Bone marrow (tissue), 2 donors: ENCODE results near the gene PRDM5.

Experiments used
- DNase-seq, 2 donors: peaks; one replicate each; lab custom pipeline; 2025; lab: John Stamatoyannopoulos, UW

Gene PRDM5

DNA sequence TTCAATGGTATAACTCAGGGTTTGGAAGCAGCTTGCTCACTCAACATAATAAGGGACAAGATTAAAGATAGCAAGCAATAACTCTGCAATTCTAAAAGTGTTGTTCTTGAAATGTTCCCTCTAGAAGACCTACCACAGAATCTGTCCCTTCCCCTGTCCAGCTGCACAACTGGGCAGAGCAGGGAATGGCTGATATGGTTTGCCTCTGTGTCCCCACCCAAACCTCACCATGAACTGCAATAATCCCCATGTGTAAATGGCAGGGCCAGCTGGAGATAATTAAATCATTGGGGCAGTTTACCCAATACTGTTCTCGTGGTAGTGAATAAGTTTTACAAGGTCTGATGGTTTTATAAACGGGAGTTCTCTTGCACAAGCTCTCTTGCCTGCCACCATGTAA, 19.1 kb downstream of the PRDM5 start:
- DNase-seq = no peak

DNA sequence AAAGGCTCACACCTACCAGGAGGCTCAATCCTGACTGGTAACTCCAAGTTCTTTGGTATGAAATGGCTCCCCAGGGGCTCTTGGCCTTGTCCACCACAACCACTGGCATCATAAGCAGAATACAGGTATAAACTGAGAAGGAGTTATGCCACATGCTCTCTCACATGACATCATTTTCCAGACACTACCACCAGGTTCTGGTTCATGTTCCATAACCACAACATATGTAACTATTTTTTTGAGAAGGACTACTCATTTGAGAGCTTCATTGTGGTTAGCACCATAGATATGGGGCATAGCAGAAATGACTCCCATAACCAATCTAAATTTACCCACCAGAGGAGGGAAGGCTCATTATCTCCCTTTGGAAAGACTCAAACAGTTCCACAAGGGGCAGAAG, 19.6 kb downstream of the PRDM5 start:
- DNase-seq = no peak

DNA sequence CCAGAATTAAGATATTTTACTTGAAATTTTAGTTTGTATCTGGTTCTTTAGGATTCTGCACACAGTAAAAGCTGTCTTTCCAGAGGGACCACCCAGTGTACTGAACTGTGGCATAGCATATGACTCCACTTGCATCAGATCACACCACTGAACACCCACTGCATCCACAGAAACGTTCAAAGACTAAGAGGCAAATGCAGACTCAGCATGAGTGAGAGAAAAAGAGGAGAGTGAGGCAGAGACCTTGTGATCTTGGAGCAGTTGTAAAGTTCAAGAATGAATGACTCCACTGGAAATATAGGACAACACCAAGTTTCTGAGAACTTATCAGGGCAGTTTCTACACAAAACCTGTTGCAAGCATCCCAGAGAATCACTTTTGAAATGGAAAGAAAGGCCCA, 20.8 kb downstream of the PRDM5 start:
- DNase-seq = no peak

DNA sequence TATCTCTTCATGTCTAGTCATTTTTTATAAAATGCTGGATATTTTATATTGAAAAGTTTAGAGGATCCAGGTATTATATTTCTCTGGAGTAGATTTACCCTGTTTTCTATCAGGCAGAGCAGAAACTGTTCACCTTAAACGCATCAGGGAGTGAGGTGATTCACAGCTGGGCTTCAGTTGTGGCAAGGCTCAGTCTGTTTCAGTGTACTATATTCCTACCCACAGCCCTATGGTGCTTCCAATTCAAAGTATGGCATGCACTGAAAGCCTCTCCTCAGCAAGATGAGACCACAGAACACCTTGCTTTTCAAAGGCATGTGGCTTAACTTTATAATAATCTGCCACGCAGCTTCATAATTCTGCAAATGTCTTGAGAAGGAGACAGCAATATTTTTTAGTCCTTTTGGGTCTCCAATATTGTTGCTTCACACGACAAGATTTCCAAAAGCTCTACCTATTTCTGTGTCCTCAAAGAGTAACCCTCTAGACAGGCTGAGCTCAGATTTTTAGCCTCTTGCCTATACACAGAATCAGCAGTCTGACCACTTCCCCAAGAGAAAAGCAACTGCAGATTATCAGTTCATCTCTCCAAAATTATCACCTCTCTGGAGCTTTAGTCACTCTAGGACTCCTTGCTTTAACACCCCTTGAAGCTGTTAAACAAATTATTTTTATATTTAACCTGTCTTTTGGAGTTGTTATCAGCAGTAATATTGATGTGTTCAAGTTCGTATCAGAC, 24.4 kb downstream of the PRDM5 start:
- DNase-seq = no peak

DNA sequence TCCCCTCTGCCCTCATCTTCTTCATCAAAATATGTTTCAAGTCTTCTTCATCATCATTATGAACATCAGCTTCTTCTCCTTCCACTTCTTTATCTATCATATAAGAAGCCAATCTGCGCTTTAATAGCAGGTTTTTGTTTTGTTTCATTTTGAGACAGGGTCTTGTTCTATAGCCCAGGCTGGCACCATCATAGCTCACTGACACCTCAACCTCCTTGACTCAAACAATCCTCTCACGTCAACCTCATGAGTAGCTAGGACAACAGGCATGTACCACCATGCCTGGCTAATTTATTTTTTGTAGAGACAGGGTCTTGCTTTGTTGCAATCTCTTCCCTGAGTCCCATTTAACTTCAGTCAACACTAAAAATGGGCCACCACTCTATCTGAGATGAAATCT, 27.0 kb downstream of the PRDM5 start:
- no peak for DNase-seq

DNA sequence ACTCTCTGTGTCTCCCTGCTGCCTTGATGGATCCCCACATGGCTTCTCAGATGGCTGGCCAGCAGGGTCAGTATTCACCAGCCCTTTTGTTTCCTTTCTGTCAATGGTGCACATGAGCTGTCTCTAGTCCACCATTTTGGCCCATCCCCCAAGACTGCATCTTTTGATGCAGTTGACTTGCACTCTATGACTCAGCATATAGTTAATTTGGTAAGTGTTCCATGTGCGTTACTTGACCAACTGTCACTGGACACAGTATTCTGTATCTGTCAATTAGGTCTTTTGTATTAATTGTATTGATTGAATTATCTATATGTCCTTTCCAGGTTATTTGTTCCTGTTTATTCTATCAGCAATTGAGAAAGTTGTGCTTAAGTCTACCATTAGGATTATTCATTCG, 29.2 kb downstream of the PRDM5 start:
- no peak for DNase-seq

DNA sequence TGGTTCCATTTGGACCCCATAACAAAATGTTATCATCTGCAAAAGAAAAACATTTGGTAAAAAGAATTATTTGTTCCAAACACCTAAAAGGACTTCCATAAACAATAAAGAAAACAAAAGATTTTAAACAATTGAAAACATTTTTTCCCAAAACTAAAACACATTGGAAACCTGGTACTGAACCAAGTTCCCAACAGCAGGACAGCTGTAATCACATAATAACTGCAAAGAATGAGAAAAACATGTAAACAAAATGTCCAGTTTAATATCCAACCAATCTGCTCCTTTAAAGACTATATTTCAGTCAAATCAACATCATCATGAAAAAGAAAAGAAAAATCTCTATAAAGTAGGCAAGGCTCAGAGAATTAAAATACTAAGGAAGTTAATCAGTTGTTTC, 36.3 kb downstream of the PRDM5 start:
- DNase-seq = no peak

DNA sequence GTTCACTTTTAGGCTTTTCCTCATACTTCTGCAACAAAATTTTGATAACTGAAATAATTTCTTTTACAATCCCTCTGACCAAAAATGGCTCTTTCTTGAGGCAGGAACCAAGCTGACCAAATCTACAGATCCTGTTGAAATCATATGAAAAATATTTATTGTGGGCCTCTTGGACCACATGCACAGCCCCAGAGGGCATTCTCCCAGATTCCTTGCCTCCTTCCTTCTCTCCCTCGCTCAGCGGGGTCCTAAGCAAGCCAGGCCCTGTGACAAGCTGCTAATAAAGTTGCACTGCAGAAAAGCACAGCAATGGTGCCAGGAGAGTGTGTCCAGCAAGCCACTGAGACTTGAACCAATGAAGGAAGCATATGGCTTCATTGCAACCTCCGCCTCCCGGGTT, 40.7 kb downstream of the PRDM5 start:
- DNase-seq = no peak

DNA sequence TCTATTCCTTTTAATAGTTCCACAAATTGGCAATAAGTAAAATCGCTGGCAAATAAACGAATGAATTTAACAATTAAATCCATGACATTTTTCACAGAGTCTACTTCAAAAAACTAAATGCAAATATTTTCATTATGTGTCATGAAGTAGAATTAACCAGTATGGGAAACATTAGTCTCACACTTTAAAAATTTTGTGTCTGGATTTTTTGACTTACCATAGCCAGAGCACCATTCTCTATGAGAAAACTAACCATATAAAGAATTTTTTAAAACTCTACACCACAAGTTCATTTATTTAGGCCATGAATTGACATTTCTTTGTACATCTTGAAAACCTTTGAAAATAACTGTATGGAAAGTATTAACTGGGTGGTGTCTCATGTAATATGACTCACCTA, 41.2 kb downstream of the PRDM5 start:
- DNase-seq = no peak

DNA sequence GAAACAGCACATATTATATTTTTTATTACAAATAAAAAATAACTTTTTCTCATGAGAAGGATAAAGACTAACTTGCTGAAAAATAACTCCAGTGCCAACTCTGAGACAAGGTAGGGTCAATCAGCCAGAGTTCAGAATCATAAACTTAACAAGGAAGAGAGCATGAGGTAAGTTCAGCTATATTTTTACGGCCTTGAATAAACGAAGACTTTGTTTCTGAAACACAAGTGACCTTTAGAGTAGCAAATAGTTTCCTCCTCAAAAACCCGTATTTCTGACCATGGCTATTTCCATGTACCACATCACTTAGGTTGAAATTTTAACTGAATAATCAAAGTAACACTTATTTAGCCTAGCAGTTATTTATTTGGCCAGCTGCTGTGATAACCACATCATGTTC, 45.5 kb downstream of the PRDM5 start:
- DNase-seq = no peak

DNA sequence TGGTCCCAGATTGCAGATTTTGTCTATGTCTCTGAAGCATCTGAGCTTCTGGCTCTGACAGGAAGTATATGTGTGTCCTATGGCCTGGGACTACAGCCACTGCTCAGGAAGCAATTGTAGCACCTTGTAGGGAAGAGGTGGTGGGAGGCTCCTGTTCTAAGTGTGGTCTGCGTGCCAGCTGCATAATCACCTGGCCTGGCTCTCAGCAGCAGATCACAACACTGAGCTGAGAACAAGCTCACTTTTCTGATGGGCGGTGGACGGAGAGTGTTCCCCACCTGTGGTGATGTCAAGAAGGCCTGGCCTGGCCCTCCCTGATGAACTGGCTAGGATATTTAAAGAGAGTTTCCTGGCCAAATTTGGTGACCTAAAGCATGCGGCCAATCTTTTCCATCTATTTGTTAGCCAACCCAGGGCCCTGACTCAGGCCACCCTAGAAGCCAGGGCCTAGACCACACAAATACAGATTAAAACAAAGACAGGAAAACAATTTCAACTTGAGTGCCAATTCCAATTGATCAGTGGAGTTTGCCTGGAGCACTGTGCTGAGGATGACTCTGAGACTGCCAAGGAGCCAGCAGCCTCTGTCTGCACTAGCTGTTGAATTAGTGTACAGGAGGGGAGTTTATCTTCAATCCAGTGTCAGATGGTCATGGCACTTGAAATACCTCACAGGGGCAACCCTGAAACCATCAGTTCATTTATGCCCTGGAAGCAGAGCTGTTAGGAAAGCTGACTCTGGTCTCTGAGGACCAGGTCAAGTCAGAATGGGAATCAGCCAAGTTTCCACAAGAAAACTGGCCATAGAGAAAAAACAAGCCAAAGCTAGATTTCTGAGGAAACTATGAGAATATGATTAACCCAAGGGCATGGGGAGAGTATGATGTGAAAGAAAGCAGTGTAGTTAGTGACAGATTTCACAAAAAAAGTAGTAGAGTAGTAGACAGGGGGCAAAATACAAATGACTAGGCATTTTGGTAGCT, 47.4 kb downstream of the PRDM5 start:
- no peak for DNase-seq

DNA sequence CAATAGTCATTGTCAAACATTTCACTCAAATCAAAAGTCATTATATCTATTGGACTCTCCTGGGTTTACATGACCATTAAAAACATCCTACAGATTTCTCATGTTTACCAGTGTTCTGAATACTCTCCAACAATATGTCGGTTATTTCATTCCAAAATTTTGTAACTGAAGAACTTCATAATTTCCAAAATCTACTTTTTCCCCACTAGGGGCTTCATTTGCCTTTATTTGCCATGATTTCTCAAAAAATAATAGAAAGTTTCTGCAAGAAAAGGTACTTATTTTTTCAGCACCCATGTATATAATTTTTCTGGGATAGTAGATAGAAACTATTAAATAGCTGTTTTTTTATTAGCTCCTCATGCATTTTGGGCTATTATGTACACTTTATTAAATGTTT, 49.0 kb downstream of the PRDM5 start:
- no peak for DNase-seq

DNA sequence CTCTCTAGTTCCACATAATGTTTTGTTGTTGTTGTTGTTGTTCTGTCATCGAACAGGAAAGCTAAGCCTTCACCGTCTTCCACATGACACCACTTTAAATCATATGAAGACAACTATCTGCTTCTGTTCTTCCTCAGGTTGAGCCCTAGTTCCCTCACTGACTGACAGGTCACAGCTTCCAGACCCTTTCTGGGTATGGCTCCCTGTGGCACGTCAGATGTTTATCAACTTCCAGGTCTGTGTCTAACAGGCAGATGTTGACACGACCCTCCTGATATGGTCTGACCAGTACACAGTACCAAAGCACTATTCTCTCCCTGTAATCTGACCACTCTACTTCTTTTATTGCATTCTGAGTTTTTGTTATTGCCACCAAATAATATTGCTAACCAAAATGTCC, 51.4 kb downstream of the PRDM5 start:
- DNase-seq = no peak

DNA sequence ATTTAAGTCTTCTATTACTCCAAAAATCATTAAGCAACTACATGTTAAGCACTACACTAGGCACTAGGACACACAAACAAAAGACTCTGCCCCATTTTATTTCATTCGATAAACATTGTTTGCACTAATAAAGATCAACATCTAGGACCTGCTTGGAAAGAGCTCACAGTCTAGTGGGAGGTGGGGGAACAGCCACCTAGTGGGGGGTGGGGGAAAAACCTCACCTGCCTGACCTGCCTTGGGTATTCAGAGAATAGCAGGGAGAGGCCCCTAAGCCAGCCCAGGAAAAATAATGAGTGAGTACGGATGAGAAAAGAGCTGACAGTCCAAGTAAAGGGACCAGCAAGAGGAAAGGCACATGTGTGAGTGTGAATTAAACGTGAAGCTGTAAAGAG, 52.2 kb downstream of the PRDM5 start:
- no peak for DNase-seq

DNA sequence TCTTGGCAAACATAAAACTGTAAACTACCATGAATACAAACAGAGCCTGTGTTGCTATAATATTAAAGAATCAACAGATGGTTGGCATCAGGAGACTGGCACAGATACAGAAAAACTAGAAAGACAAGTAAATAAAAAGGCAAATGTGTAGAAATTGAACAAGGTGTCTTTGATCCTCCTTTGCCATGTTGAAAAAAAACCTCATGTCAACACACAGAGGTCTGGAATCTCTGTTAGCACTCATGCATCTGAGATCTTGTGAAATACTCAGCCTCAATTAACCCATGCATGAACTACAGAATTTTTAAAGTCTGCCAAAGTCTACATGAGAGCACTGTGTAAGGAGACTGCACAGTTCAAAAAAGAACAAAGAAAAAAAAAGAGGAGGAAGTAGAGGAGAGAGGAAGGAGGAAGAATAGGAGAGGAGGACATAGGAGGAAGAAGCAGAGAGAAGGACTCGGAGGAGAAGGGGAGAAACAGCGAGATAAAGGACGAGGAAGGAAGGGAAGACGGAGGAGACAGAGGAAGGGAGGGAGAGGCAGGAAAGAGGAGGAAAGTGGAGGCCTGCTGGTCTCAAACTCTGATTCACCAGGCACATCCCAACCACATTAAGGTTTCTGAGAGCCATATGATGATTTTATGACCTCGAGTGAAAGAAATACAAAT, 52.8 kb downstream of the PRDM5 start:
- DNase-seq = no peak

DNA sequence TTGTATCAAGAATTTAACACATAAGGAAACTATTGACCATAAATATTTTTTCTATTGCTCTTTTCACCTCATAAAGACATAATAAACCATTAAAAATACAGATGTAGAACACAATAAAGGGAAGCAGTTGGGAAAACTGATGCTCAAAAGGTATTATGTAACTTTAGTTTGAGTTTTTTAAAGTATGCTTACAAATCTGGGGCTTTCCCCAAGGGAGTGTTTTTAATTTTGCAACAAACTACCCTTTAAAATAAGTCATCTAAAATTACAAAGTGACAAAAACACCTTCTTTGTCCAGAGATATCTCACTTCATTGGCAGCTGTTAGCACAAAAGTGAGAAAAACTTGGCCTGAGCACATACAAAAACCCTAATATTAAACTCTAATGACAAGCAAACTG, 55.0 kb downstream of the PRDM5 start:
- DNase-seq = no peak

DNA sequence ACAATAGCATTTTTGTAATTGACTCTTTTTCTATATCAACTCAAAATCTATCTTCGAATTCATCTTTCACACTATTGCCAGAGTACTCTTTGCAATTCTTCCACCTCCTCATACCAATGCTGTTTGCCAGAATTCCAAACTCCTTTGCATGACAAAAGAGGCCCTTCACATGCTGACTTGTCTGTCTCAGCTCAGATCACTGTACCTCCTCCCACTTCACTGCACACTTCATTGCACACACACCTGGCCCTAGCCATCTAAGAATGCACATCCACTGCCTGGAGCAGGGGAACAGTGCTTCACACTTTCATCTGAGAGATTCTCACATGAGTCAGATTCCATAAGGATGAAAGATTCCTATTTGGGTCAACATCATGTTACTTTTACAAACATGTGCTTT, 56.5 kb downstream of the PRDM5 start:
- no peak for DNase-seq

DNA sequence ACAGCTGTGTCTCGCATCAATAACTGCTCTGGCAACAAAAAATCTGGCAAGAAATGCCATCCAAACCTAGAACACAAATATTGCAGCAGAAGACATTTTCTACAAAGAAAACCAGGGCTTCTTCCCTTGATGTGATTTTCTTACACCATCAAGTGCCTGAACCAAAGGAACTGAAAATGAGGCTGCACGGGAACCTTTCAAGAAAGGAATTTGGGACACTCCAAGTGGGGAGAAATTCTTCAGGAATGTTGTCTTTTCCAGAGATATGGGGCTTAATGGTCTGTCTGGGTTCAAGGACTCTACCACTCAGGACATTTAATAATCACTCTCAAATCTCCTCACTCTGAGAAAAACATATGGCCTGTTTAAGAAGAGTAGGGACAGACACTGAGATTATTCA, 57.6 kb downstream of the PRDM5 start:
- no peak for DNase-seq

DNA sequence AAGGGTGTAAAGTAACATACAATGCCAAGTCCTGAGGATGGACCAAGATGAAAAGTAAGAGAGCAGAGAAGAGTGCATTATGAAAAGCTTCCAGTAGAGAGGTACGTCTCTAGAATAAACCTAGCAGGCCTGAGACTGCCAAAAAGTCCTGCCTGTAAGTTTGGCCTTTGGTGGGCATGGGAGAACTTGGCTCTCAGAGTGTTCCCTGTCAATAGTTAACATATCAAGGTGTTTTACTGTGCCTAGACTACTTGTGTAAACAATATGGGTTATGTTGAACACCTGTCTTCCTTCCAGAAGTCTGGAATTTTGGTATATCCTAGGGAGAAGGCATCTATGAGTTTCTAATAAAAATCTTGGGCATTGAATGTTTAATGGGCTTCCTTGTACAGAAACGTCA, 60.1 kb downstream of the PRDM5 start:
- DNase-seq = no peak

DNA sequence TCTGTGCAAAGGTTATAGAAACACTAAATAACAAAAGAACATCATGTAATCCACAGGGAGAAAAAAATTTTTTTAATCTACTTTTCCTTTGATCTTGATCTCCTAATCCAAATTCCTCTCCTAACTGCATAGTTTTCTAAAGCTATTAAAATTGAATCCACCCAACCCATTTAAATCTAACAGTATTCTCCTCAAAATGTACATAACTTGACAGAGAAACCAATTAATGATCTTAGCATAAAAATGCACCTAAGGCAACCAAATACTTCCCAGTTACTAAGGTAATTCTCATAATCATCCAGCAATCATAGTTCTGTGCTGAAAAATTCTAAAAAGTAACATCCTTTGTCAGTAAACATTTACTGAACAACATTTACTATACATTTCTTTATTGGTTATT, 60.7 kb downstream of the PRDM5 start:
- no peak for DNase-seq

DNA sequence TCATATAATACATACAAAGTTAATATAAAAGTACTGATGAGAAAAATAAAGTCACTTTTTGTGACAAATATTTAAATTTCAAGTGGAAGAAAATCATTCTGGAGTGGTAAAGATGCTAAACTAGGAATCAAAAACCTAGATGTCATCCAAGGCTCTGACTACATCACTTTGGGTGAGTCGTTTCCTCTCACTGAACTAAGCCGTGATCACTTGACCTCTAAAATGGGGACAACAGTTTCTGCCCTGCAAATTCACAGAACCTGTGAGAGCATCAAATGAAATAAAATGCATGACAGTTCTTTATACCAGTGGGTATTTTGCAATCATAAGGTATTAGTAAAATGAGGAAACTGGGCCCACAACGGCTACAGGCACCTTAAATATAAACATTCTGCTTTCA, 63.8 kb downstream of the PRDM5 start:
- no peak for DNase-seq

DNA sequence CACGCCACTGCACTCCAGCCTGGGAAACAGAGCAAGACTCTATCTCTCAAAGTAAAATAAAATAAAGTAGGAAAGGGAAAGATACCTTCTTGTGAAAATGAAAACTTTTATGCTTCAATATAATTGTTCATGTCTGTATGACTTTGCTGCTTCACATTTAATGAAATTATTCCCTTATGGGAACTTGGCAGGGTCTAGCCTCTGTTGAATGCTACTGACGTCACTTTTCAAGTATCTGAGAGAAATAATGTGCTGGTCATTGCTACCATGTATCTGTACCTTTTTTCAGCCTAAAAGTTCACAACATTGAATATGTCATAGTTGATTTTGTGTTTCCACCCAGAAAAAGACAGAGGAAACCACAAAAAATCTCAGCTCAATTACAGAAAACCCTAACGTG, 65.2 kb downstream of the PRDM5 start:
- DNase-seq = no peak

DNA sequence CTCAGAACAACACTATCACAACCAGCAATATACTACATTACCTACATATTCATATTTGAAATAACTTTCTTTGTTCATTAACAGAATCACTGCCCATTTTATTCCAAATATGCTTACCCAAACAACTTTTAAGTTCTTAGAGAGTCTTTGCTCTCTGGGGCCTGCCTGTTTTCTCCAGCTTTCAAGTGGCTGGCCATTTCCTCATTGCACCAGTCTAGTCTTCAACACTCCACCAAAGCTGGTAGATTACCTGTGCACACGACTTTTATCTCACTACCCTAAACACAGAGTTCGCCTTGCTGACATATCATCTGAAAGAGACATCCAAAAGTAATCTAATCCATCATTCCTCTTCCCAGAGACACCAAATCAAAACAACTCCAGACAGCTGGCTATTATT, 66.2 kb downstream of the PRDM5 start:
- no peak for DNase-seq
